ENCODE measurements around the gene P2RX7.

Gene P2RX7

GRCh38 chr12:121236776-121237175, 104.1 kb downstream of the P2RX7 start:
- DNase-seq: no peak

GRCh38 chr12:121237415-121237814, 104.7 kb downstream of the P2RX7 start:
- DNase-seq: no peak
